Esophagus squamous epithelium (tissue), 5 donors: ENCODE data around the gene MEIS3. TPM values are rescaled to one million over a fixed set of nuclear protein-coding genes. Genes with fewer than 3 reads are reported as not detected.
A peak's percentile ranks its signal among the peaks of the same experiment; 100 is the strongest.

Experiments
- DNase-seq: peaks from one replicate; lab custom pipeline; 2025; lab: John Stamatoyannopoulos, UW
- H3K27ac ChIP-seq, 4 donors: fragments of 200-600 bp; sonication (generic); one replicate each; pipeline ENCODE4 v1.5.1; 2016 to 2019; ENCODE audit warnings: mild to moderate bottlenecking in 1 of 4
- H3K27me3 ChIP-seq, 4 donors: fragments of 200-600 bp; sonication (generic); 1 replicate in 3 of 4; 2 replicates in 1 of 4; pipeline versions ENCODE4 v1.5.1 to v1.6.0; 2017 to 2021; ENCODE audit warnings: antibody characterized with exemption in 1 of 4
- H3K36me3 ChIP-seq, 3 donors: fragments of 200-600 bp; sonication (generic); one replicate each; pipeline ENCODE4 v1.5.1; 2016 to 2019
- H3K4me1 ChIP-seq, 3 donors: fragments of 200-600 bp; sonication (generic); one replicate each; pipeline ENCODE4 v1.5.1; 2017 to 2019
- H3K4me3 ChIP-seq, 4 donors: fragments of 200-600 bp; sonication (generic); 1 replicate in 3 of 4; 2 replicates in 1 of 4; pipeline ENCODE4 v1.5.1; 2016 to 2019; ENCODE audit warnings: mild to moderate bottlenecking in 2 of 4, moderate library complexity in 1 of 4
- H3K9me3 ChIP-seq, 3 donors: fragments of 200-600 bp; sonication (generic); one replicate each; pipeline ENCODE4 v1.5.1; 2016 to 2019
- CTCF ChIP-seq, 6 experiments: fragments of 450-650 bp in 4 of 6; fragments of 200-600 bp in 2 of 6; sonication (generic) in 2 of 6; IDR thresholded peaks; one replicate each; pipeline ENCODE4 v1.5.1; 2016 to 2019; ENCODE audit warnings: antibody characterized with exemption in 6 of 6, mild to moderate bottlenecking in 4 of 6, moderate library complexity in 4 of 6
- POLR2A ChIP-seq, 4 donors: fragments of 450-650 bp; IDR thresholded peaks; one replicate each; pipeline ENCODE4 v1.6.1; 2017; ENCODE audit warnings: antibody characterized with exemption in 4 of 4, mild to moderate bottlenecking in 4 of 4, moderate library complexity in 3 of 4
- WGBS, 2 donors: methylation state at CpG; one replicate each; pipeline ENCODE4 v1.1.5; 2018; 5-methylcytosine and 5-hydroxymethylcytosine counted together
- intact Hi-C: fragments of 100-400 bp; cut with DNase I; formaldehyde crosslinking; loops from one replicate; pipeline ENCODE4 v1.15.0; 2022
- total RNA-seq, 4 donors: library from RNA; depleted of rRNA; stranded (reverse); fragments of >200 nt; gene quantifications; one replicate each; pipeline ENCODE4 v1.1.0, GENCODE V29; 2016
- donor health status: DM: yes; HTN: yes; CAD: no.

The MEIS3 gene
- total RNA-seq, 4 donors from 2014 or later = 1.0 to 13.5 (median 3.9) TPM

DNA sequence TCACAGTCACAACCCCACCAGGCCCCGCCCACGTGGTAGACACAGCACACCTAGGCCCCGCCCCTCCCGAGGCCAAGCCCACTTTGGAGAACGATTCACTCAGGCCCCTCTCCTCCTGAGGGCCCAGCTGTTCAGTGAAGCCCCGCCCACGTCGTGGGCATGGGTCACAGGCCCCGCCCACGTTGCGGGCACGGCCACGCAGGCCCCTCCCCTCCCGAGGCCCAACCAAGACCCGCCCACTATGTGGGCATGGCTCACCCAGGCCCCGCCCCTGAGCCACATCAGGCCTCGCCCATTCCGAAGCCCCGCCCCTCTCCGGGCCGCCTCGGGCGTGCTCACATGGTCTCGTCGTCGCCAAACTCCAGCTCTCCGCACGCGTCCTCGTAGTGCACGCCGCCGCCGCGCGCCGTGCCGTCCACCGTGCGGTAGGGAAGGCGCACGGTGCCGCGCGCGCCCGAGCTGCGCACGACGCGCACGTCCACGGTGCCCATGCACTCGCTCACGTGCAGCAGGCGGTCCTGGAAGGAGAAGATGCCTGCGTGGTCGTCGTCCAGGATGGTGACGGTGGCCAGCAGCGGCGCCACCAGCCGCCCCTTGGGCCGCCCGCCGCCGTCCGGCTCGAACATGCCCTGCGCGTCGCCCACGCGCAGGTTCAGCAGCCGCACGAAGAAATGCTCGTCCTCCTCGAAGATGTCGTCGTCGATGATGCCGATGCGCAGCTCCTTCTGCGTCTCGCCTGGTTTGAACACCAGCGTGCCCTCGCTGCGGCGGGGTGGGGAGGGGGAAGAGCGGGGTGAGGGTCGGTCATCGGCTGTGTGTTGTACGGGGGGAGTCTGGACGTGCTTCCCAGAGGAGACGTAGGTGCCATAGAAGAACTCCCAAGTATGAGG is 28.4 kb upstream of the MEIS3 start:
- WGBS, 2 donors = 0 to 10% methylated on average over 5 to 9 of the region's 95 CpGs
- H3K4me1 ChIP-seq = peaks cover 4 to 39% (median 16%) of the 10 kb centered on the region in 3 donors
- peak overlapping the region in 2 of 4 donors; percentile 18 to 21 for H3K4me3 ChIP-seq
- H3K9me3 ChIP-seq = no peaks in the 10 kb centered on the region
- H3K27ac ChIP-seq = no peak overlapping the region
- intact Hi-C loops = no loop called here
- no peak for DNase-seq
- peaks cover 6 to 80% (median 15%) of the 10 kb centered on the region in 4 donors for H3K27me3 ChIP-seq
- TF ChIP-seq CTCF (IDR thresholded peaks at IDR 0.05) (no peak), POLR2A (IDR thresholded peaks at IDR 0.05) (no peak)
- no peaks in the 10 kb centered on the region for H3K36me3 ChIP-seq

DNA sequence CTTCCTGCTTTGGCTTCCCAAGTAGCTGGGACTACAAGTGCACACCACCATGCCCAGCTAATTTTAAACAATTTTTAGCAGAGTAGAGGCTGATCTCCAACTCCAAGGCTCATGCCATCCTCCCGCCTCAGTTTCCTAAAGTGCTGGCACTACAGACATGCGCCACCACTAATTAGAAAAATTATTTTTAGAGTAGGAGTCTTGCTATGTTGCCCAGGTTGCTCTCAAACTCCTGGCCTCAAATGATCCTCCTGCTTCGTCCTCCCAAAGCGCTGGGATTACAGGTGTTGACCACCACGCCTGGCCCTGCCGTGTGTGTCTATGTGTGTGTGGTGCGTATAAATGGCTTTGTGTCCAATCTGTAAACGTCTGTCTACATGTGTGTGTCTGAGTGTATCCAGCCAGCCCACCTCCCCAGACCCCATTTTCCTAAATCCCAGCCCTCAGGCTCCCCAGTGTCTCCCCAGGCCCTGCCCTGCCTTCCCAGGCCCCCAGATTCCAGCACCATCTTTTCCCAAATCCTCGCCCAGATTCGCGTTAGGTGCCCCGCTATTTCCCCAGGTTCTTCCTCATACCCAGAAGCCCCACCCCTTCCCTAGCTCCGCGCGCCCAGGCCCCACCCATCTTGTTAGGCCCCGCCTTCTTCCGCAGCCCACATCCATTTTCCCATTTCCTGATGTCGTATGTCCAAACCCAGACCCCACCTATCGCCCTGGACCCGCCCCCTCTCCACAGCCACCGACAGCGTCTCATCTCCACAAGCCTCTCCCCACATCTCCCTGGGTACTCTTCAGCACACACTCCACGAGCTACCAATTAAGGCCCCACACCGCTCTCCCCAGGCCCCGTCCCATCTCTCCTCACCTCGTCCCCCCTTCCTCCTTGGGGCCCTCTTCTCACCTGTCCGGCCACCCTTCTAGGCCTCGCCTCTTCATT is 27.5 kb upstream of the MEIS3 start:
- TF ChIP-seq POLR2A (IDR thresholded peaks at IDR 0.05) = no peak
- H3K9me3 ChIP-seq = no peaks in the 10 kb centered on the region
- H3K4me3 ChIP-seq = peak overlapping the region in 1 of 4 donors; percentile 21
- DNase-seq = no peak
- no peak overlapping the region for H3K27ac ChIP-seq
- H3K4me1 ChIP-seq = peaks cover 4 to 39% (median 16%) of the 10 kb centered on the region in 3 donors
- intact Hi-C loops = no loop called here
- no peaks in the 10 kb centered on the region for H3K36me3 ChIP-seq
- 21 to 26% methylated on average over 26 to 27 of the region's 28 CpGs for WGBS, 2 donors
- H3K27me3 ChIP-seq = peaks cover 6 to 89% (median 15%) of the 10 kb centered on the region in 4 donors

- Histone ChIP-seq H3K4me1 (peaks cover 4 to 39% (median 16%) of the 10 kb centered on the region in 3 donors), H3K9me3 (no peaks in the 10 kb centered on the region), H3K27me3 (peaks cover 6 to 97% (median 15%) of the 10 kb centered on the region in 4 donors), H3K36me3 (no peaks in the 10 kb centered on the region), H3K4me3 (peak overlapping the region in 1 of 4 donors; percentile 5), H3K27ac (no peak overlapping the region)
- intact Hi-C loops = no loop called here
- no peak for DNase-seq
- 3 to 6% methylated on average over 19 to 21 of the region's 22 CpGs for WGBS, 2 donors
- TF ChIP-seq POLR2A (IDR thresholded peaks at IDR 0.05) (no peak), CTCF (IDR thresholded peaks at IDR 0.05) (no peak)
Observed at GRCh38 chr19:47445937-47446402, 26.6 kb upstream of the MEIS3 start.

DNA sequence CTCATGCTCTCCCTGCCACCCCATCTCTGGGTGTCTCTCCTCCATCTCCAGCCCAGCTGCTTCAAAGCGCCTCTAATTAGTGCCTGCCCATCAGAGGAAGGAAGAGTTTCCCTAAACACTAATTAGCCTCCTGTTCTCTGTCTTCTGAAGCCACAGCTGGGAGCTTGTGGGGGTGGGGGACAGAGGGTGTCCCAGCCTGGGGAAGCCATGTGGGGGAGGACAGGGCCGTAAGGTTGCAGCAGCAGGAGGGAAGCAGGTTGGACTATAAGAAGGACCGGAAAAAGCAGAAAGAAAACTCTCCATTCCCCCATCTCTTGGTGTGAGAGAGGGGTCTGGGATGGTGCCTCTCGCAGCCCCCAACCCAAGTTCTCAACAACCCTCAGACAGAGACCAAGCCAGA is 26.2 kb upstream of the MEIS3 start:
- peaks cover 4 to 39% (median 16%) of the 10 kb centered on the region in 3 donors for H3K4me1 ChIP-seq
- H3K4me3 ChIP-seq = no peak overlapping the region
- TF ChIP-seq POLR2A (IDR thresholded peaks at IDR 0.05) (no peak), CTCF (IDR thresholded peaks at IDR 0.05) (no peak)
- H3K27me3 ChIP-seq = peaks cover 6 to 100% (median 15%) of the 10 kb centered on the region in 4 donors
- DNase-seq = no peak
- intact Hi-C loops = no loop called here
- no peaks in the 10 kb centered on the region for H3K9me3 ChIP-seq
- H3K27ac ChIP-seq = no peak overlapping the region
- WGBS, 2 donors = 44 to 47% methylated on average over 3 to 4 of the region's 4 CpGs
- no peaks in the 10 kb centered on the region for H3K36me3 ChIP-seq

- intact Hi-C loops = no loop called here
- Histone ChIP-seq H3K9me3 (no peaks in the 10 kb centered on the region), H3K27me3 (peaks cover 6 to 94% (median 15%) of the 10 kb centered on the region in 4 donors), H3K27ac (no peak overlapping the region), H3K4me3 (no peak overlapping the region), H3K36me3 (no peaks in the 10 kb centered on the region), H3K4me1 (peaks cover 4 to 39% (median 16%) of the 10 kb centered on the region in 3 donors)
- no peak for TF ChIP-seq CTCF (IDR thresholded peaks at IDR 0.05)
- no peak for TF ChIP-seq POLR2A (IDR thresholded peaks at IDR 0.05)
- DNase-seq = no peak
- WGBS, 2 donors = 11 to 20% methylated on average over 15 to 22 of the region's 22 CpGs
Observed at GRCh38 chr19:47444388-47444821, 25.1 kb upstream of the MEIS3 start.
